Endodermal cell (in vitro differentiated cells): ENCODE measurements around the gene CHL1. TPM values are rescaled to one million over a fixed set of nuclear protein-coding genes. Genes with fewer than 3 reads are reported as not detected.

ENCODE experiments used
- DNase-seq: peaks from one replicate; pipeline ENCODE4 v3.0.0-alpha.2; 2017
- H3K27ac ChIP-seq: 2 replicates; pipeline ENCODE4 v1.5.1; 2013; ENCODE audit warnings: mild to moderate bottlenecking, low read depth, low read length, moderate library complexity
- H3K27me3 ChIP-seq: 2 replicates; pipeline ENCODE4 v1.6.1; 2013; ENCODE audit warnings: mild to moderate bottlenecking, low read length, moderate library complexity; ENCODE audit not compliant: insufficient read depth, control insufficient read depth, poor library complexity, severe bottlenecking
- H3K36me3 ChIP-seq: 2 replicates; pipeline ENCODE4 v1.7.0; 2013; ENCODE audit warnings: mild to moderate bottlenecking, low read length, moderate library complexity; ENCODE audit not compliant: control insufficient read depth, insufficient read depth
- H3K4me1 ChIP-seq: one replicate; pipeline ENCODE4 v1.7.0; 2013; ENCODE audit warnings: low read length; ENCODE audit not compliant: control insufficient read depth, insufficient read depth
- H3K4me3 ChIP-seq: 2 replicates; pipeline ENCODE4 v1.5.1; 2013; ENCODE audit warnings: mild to moderate bottlenecking, low read length, moderate library complexity
- H3K9ac ChIP-seq: 2 replicates; pipeline ENCODE4 v1.6.1; 2013; ENCODE audit warnings: mild to moderate bottlenecking, low read length, moderate library complexity; ENCODE audit not compliant: poor library complexity, severe bottlenecking; ENCODE audit errors: extremely low read depth
- H3K9me3 ChIP-seq: 2 replicates; pipeline ENCODE4 v1.6.1; 2013; ENCODE audit warnings: mild to moderate bottlenecking, low read length, moderate library complexity; ENCODE audit not compliant: control insufficient read depth
- H3K27ac Mint-ChIP-seq: 2 replicates; pipeline ENCODE4 v1.8.0; 2020; ENCODE audit warnings: mixed read lengths
- H3K27me3 Mint-ChIP-seq: 2 replicates; pipeline ENCODE4 v1.8.0; 2021; ENCODE audit warnings: mild to moderate bottlenecking, mixed read lengths; ENCODE audit not compliant: insufficient read depth
- H3K36me3 Mint-ChIP-seq: 2 replicates; pipeline ENCODE4 v1.8.0; 2020; ENCODE audit warnings: low read depth, mixed read lengths
- H3K4me1 Mint-ChIP-seq: 2 replicates; pipeline ENCODE4 v1.8.0; 2020; ENCODE audit warnings: mixed read lengths
- H3K4me3 Mint-ChIP-seq: 2 replicates; pipeline ENCODE4 v1.8.0; 2020; ENCODE audit warnings: mild to moderate bottlenecking, moderate library complexity, mixed read lengths
- H3K9me3 Mint-ChIP-seq: 2 replicates; pipeline ENCODE4 v1.8.0; 2020; ENCODE audit warnings: mild to moderate bottlenecking, mixed read lengths
- CTCF ChIP-seq: fragments of 200-600 bp; sonication (generic); conservative IDR thresholded peaks from 2 replicates; pipeline ENCODE4 v1.5.0; 2021; ENCODE audit warnings: antibody characterized with exemption, mild to moderate bottlenecking
- WGBS, 2 experiments: methylation state at CpG; one replicate each; pipeline versions ENCODE4 v1.1.5 to v1.1.7; 2013; ENCODE audit warnings: missing lambda C conversion rate in 2 of 2, mixed read lengths in 1 of 2; ENCODE audit not compliant: insufficient coverage in 1 of 2, insufficient read length in 1 of 2; 5-methylcytosine and 5-hydroxymethylcytosine counted together
- total RNA-seq, 2 donors: library from RNA; stranded (reverse); fragmentation: NEBNext Ultra II Directional in 1 of 2; extraction: Animal tissue kit (Norgen Biotek cat#: 25700) in 1 of 2; gene quantifications; 2 replicates in 1 of 2; 3 replicates in 1 of 2; pipeline ENCODE4 v1.2.1, GENCODE V29; 2021

CHL1 gene
- total RNA-seq, 2 donors from 2014 or later: 2.2 to 2.8 TPM

- Histone ChIP-seq H3K4me1 (no peaks in the 10 kb centered on the region), H3K27ac (no peak overlapping the region), H3K9me3 (peaks cover 73% of the 10 kb centered on the region), H3K9ac (no peak overlapping the region), H3K4me3 (no peak overlapping the region), H3K36me3 (no peaks in the 10 kb centered on the region), H3K27me3 (no peaks in the 10 kb centered on the region)
- Mint-ChIP-seq H3K4me3 (no peak overlapping the region), H3K27me3 (peaks cover 75% of the 10 kb centered on the region), H3K4me1 (peaks cover 17% of the 10 kb centered on the region), H3K36me3 (no peaks in the 10 kb centered on the region), H3K27ac (no peak overlapping the region), H3K9me3 (no peaks in the 10 kb centered on the region)
- TF ChIP-seq CTCF: no peak
- no peak for DNase-seq
- 67 to 76% methylated on average over 1 to 2 of the region's 3 CpGs for WGBS, 2 experiments
Measured at GRCh38 chr3:347581-347980, 151.0 kb downstream of the CHL1 start.

GRCh38 chr3:350871-351371 lies 154.4 kb downstream of the CHL1 start:
- Mint-ChIP-seq H3K4me1 (peaks cover 17% of the 10 kb centered on the region), H3K9me3 (no peaks in the 10 kb centered on the region), H3K36me3 (no peaks in the 10 kb centered on the region), H3K27ac (no peak overlapping the region), H3K4me3 (no peak overlapping the region), H3K27me3 (peaks cover 66% of the 10 kb centered on the region)
- no peak for TF ChIP-seq CTCF
- peaks cover 66% of the 10 kb centered on the region for H3K9me3 ChIP-seq
- no peaks in the 10 kb centered on the region for H3K27me3 ChIP-seq
- no peak overlapping the region for H3K27ac ChIP-seq
- WGBS, 2 experiments: 73% methylated on average over 3 of the region's 4 CpGs; no CpG with 5 or more reads in 1 of the 2 experiments
- H3K4me3 ChIP-seq: no peak overlapping the region
- H3K9ac ChIP-seq: no peak overlapping the region
- H3K4me1 ChIP-seq: no peaks in the 10 kb centered on the region
- no peaks in the 10 kb centered on the region for H3K36me3 ChIP-seq
- no peak for DNase-seq

- H3K27me3 ChIP-seq: no peaks in the 10 kb centered on the region
- Mint-ChIP-seq H3K4me3 (no peak overlapping the region), H3K9me3 (no peaks in the 10 kb centered on the region), H3K27me3 (peaks cover 52% of the 10 kb centered on the region), H3K27ac (no peak overlapping the region), H3K4me1 (peaks cover 17% of the 10 kb centered on the region), H3K36me3 (no peaks in the 10 kb centered on the region)
- no peaks in the 10 kb centered on the region for H3K4me1 ChIP-seq
- H3K36me3 ChIP-seq: no peaks in the 10 kb centered on the region
- no peak for DNase-seq
- H3K4me3 ChIP-seq: no peak overlapping the region
- H3K27ac ChIP-seq: no peak overlapping the region
- no peak for TF ChIP-seq CTCF
- H3K9me3 ChIP-seq: peaks cover 67% of the 10 kb centered on the region
- 33% methylated on average over 1 of the region's 1 CpG; no CpG with 5 or more reads in 1 of the 2 experiments for WGBS, 2 experiments
- no peak overlapping the region for H3K9ac ChIP-seq
Measured at GRCh38 chr3:352599-352998, 156.0 kb downstream of the CHL1 start.
